Activated CD4-positive, CD25-positive, alpha-beta regulatory T cell (primary cell): Measurements from ENCODE around the gene MUC20.
"Not testable (repeated sequence)": the region's sequence is repeated elsewhere in the genome, so short reads cannot be mapped to it uniquely, and the experiment has no call there.

Source experiments
- DNase-seq, 4 experiments: peaks; one replicate each; lab custom pipeline; 2025; lab: John Stamatoyannopoulos, UW

Gene MUC20

DNA sequence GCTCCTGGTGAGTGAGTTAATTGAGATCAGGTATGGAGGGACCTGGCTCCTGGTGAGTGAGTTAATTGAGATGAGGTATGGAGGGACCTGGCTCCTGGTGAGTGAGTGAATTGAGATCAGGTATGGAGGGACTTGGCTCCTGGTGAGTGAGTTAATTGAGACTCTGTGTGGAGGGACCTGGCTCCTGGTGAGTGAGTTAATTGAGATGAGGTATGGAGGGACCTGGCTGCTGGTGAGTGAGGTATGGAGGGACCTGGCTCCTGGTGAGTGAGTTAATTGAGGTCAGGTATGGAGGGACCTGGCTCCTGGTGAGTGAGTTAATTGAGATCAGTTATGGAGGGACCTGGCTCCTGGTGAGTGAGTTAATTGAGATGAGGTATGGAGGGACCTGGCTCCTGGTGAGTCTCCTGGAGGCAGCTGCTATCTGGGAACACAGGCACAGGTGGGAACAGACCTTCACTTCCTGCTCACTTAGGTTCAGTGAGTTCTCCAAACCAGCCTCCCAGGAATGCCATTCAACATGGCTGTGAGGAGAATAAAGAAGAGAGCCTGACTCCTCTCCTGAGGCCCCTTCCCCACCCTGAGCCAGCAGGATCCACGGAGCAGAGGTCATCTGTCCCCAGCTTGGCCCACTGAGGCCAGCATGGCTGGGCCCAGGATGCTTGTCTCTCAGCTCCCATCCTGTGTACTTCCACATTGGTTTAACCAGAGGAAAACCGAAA lies 9.5 kb upstream of the MUC20 start:
- not testable (repeated sequence) for DNase-seq

DNA sequence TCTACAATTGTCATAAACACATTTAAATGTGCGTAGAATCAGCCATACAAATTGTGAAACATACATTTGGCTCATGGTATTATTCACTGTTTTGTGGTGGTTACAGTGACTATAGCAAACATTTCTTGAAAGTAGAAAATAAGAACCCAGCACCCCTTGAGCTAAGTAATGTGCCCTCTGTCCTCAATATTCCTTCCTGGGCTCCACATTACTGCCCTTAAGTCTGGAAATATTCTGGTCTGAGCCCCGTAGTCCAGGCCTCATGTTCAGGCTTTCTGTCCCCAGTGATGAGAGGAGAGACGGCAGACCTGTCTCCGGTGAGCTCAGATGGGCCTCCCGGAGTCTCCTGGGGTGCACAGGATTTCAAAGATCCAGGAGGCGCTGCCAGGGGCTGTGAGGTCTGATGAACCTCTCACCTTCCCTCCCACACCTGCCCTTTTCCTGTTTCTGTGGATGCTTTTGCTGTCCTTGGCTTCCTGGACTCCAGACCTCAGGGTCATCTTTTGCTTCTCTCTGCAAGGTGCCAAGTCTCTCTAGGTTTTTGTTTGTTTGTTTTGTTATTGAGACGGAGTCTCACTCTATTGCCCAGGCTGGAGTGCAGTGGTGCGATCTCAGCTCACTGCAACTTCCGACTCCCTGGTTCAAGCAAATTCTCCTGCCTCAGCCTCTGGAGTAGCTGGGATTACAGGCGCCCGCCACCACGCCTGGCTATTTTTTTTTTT lies 8.8 kb upstream of the MUC20 start:
- DNase-seq = no peak

DNA sequence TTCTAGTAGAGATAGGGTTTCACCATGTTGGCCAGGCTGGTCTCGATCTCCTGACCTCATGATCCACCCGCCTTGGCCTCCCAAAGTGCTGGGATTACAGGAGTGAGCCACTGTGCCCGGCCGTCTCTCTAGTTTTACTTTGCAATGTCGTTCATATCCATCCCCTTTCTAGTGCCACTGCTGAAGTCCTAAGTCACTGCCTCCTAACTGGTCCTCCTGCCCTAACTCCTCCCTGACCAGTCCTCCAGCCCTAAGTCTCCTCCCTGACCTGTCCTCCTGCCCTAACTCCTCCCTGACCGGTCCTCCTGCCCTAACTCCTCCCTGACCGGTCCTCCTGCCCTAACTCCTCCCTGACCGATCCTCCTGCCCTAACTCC lies 8.3 kb upstream of the MUC20 start:
- DNase-seq = not testable (repeated sequence)

DNA sequence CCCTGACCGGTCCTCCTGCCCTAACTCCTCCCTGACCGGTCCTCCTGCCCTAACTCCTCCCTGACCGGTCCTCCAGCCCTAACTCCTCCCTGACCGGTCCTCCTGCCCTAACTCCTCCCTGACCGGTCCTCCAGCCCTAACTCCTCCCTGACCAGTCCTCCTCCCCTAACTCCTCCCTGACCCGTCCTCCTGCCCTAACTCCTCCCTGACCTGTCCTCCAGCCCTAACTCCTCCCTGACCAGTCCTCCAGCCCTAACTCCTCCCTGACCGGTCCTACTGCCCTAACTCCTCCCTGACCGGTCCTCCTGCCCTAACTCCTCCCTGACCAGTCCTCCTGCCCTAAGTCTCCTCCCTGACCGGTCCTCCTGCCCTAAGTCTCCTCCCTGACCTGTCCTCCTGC lies 7.6 kb upstream of the MUC20 start:
- DNase-seq = not testable (repeated sequence)

DNA sequence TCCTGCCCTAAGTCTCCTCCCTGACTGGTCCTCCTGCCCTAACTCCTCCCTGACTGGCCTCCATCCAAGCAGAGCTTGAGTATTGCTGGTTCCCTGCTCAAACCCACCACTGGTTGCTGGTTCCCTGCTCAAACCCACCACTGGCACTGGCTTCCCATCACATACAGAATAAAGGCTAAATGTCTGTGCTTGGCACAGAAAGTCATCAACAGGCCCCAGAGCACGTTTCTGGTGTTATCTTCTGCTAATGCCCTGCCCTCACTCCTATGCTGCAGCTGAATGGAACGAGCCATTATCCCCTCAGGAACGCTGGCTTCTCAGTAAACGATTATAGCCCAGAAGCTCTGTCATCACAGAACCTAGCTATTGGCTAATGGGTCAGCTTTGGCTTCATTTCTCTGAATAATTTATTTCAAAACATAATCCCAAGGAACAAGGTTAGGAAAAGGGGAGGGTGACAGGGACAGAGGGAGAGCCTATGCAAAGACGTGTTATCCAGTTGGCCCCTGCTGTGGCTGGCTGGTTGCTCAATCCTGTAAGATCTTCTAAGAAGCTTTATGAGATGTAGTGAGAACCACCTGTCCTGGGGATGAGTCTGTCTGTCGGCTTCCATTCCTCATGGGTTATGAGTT lies 6.3 kb upstream of the MUC20 start:
- DNase-seq = no peak

DNA sequence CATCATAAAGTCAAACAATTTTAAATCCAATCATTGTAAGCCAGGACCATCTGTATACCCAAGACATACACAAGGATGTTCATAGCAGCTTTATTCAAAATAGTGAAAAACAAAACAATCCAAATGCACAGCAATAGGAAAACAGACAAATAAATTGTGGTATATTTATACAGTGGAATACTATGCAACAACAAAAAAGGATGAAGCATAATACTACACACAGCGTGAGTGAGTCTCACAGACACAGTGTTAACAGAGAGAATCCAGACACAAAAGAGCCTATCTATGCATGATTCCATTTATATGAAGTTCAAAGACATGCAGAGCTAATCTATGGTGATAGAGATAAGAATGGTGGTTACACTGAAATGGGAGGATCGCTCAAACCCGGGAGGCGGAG lies 5.6 kb upstream of the MUC20 start:
- DNase-seq = no peak

DNA sequence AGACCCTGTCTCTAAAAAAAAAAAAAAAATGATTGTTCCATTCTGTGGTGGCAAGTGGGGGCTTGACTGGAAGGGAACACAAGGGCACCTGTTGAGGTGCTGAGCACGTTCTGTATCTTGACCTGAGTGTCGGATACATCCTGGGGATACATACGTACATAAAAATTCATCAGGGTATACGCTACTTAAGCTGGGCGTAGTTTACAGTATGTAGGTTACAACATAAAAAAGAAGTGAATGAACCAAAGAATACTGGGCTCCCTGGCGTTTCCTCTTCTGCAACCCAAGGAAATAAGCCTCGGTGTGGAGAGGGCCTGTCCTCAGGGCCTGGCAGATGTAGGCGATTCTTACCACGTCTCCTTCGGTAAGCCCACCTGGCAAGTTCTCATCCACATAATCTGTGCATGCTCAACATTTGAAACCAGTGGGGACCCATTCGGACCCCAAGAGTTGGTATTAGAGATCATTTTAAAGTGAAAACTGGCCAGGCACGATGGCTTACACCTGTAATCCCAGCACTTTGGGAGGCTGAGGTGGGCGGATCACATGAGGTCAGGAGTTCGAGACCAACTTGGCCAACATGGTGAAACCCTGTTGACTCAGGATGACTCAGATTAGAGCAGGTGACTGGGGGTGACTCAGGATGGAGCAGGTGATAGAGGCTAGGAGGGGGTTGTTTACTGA lies 5.1 kb upstream of the MUC20 start:
- DNase-seq = no peak

DNA sequence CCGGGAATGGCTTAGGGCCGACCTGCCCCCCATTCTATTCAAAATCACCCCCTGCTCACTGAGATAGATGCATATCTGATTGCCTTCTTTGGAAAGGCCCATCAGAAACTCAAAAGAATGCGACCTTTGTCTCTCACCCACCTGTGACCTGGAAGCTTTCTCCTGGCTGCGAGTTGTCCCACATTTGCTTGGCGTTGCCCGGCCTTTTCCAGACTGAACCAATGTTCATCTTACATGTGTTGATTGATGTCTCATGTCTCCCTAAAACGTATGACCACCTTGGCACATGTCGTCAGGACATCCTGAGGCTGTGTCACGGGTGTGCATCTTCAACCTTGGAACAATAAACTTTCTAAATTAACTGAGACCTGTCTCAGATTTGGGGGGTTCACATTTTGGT lies 3.4 kb upstream of the MUC20 start:
- DNase-seq = no peak

DNA sequence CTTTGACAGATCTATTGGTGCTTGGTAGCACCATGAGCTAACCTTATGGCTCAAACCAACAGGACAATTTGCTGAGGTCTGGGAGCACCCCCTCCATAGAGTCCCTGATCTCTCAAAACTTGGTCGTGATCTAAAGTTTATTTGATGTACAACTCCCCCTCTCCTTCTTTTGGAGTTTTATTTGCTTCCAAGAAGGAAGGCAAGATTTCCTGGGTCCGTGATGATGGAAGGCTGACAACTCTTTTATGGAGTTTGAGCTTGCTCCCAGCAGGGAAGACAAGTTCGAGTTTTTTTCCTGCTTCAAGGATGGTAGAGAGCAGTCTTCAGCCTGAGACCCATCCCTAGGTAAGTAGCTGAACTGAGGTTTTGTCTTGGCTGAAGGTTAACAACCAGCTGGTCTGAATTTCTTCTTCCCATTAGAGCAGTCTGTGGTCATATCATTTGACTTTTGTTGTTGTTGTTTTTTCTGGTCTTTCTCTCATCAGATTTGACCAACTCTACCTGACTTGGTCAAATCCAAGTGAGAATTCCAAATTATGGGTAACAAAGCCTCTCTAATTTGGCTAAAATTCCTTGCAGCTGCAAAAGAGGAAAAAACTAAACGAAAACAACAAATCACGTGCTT lies 2.8 kb upstream of the MUC20 start:
- no peak for DNase-seq

DNA sequence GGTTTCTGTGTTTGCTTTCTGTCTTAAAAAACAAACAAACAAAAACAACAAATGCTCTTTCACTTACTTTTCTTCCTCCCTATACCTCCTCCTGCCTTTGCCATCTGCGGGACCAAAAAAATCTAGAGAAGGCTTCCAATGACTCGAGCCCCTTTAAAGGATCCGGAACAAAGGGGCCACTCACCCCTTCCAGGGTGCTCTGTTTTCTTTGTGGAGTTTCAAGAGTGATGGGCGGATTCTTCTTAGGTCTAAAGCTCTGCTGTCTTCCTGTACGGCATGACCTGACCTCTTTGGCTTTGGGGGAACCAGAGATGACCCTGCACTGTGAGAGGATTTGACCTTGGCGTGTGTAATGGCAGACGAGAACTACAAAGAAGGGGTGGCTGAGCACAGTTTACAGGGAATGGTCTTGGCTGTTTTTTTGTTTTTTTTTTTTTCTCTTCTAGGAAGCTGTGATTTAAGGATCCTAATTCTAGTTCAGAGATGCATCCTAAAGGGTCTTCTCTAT lies 2.2 kb upstream of the MUC20 start:
- DNase-seq = no peak

DNA sequence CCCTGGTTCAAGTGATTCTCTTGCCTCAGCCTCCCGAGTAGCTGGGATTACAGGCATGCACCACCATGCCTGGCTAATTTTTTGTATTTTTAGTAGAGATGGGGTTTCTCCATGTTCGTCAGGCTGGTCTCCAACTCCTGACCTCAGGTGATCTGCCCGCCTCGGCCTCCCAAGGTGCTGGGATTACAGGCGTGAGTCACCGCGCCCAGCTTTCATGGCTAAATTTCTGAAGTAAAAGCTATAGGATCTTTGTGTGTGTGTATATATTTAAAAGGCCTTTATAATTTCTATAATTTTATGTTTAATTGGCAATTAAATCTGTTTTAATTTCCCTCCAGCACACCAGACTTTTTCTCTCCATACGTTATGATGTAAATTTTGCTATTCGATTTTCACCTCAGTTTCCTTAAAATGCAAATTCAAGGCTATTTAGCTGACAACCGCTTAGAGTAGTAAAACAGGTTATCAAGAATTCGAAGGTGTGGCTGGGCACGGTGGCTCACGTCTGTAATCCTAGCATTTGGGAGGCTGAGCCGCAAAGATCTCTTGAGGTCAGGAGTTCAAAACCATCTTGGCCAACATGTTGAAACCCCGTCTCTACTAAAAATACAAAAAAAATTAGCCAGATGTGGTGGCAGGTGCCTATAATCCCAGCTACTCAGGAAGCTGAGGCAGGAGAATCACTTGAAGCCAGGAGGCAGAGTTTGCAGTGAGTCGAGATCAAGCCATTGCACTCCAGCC lies 1.1 kb upstream of the MUC20 start:
- DNase-seq = not testable (repeated sequence)

DNA sequence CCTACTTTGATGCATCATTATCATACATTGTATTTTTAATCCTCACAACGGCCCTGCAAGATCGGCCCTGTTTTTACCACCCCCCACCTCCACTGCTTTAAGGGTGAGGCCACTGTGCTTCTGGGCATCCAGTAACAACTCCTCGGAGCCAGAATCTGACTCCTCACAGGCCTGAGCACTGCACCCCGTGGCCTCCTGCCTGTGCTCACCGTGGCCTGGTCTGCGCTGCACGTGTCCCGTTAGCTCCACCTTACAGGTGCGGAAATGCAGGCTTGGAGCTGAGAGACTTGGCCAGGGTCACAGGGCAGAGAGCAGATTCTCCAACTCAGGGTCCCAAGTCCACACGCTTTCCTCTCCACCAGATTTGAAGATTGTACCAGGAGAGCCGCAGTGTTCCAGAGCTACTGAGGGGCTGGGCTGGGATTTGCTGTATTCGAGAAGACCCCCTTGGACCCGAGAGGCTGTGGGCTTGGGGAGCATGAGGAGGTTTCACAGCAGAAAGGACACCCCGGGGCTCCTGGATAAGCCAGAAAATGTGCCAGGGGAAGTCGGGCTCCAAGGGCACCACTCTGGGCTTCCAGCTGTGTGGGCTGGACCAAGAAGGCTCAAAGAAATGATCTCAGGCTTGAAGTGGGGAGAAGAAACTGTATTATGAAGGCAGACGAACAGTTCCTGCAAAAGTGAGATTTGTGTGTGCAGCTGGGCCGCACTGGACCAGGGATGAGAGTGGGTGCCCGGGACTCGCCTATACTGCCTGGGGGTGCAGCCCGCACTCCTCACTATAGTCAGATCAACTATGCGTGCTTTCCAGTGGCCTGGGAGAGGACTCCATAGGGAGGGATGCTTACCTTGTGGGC lies 1.6 kb downstream of the MUC20 start:
- not testable (repeated sequence) for DNase-seq

DNA sequence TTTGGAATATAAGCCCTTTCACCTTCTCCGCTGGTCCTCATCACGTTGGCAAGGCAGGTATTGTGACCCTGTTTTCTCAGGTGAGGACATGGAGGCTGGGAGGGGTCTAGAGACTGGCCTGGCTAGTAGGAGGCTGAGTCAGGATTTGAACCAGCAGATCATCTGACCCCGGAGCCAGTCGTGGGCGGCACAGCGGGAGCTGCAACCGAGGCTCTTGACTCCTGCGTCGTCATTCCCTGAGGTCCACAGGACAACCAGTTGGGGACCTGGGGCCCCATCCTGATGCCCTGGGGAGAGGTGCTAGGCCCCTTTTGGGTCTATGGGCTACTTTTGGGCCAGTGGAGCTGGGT lies 2.2 kb downstream of the MUC20 start:
- DNase-seq = not testable (repeated sequence)

DNA sequence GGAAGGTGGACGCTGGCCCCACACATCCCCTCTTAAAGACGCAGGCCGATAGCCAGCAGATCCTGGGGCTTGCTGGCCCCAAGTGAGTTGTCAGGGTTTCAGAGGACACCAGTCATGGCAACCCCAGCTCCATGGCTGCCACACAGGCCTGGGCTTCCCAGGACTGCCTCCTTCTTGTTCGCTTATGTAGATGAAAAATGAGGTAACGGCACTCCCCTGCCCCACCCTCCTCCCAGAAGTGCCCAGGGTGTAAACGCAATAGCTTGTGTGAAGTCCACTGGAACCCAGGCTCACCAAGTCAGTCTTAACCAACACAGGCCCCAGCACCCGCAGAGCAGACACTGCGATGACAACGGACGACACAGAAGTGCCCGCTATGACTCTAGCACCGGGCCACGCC lies 3.6 kb downstream of the MUC20 start:
- DNase-seq = not testable (repeated sequence)

DNA sequence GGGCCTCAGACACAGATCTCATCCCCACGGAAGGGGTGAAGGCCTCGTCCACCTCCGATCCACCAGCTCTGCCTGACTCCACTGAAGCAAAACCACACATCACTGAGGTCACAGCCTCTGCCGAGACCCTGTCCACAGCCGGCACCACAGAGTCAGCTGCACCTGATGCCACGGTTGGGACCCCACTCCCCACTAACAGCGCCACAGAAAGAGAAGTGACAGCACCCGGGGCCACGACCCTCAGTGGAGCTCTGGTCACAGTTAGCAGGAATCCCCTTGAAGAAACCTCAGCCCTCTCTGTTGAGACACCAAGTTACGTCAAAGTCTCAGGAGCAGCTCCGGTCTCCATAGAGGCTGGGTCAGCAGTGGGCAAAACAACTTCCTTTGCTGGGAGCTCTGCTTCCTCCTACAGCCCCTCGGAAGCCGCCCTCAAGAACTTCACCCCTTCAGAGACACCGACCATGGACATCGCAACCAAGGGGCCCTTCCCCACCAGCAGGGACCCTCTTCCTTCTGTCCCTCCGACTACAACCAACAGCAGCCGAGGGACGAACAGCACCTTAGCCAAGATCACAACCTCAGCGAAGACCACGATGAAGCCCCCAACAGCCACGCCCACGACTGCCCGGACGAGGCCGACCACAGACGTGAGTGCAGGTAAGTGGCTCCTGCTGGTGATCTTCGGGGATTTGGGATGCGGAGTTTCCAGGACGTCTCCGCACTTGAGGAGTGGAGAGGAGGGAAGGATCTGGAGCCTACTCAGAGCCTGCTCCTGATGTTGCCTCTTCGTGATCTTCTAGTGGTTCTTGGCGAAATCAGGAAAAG lies 5.3 kb downstream of the MUC20 start:
- DNase-seq = not testable (repeated sequence)

DNA sequence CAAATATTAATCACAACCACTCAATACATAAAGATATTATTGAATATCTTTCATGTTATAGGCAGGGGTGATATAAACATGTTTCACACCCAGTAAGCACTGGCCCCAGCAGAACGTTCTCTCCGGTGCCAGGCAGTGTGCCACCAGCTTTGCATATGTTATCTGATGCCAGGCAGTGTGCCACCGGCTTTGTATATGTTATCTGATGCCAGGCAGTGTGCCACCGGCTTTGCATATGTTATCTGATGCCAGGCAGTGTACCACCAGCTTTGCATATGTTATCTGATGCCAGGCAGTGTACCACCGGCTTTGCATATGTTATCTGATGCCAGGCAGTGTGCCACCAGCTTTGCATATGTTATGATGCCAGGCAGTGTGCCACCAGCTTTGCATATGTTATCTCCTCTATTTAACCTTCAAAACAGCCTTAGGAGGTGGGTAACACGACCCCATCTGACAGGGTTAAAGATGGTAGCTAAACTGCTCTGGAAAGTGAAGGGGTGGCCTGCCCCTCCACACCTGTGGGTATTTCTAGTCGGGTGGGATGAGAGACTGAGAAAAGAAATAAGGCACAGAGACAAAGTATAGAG lies 6.9 kb downstream of the MUC20 start:
- no peak for DNase-seq

DNA sequence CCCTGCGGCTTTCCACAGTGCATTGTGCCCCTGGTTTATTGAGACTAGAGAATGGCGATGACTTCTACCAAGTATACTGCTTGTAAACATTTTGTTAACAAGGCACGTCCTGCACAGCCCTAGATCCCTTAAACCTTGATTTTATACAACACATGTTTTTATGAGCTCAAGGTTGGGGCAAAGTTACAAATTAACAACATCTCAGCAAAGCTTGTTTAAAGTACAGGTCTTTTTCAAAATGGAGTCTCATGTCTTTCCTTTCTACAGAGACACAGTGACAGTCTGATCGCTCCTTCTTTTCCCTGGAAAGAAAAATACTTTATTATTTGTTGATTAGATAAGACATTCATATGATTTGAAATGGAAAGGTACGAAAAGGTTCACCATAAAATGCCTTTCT lies 8.0 kb downstream of the MUC20 start:
- DNase-seq = not testable (repeated sequence)

DNA sequence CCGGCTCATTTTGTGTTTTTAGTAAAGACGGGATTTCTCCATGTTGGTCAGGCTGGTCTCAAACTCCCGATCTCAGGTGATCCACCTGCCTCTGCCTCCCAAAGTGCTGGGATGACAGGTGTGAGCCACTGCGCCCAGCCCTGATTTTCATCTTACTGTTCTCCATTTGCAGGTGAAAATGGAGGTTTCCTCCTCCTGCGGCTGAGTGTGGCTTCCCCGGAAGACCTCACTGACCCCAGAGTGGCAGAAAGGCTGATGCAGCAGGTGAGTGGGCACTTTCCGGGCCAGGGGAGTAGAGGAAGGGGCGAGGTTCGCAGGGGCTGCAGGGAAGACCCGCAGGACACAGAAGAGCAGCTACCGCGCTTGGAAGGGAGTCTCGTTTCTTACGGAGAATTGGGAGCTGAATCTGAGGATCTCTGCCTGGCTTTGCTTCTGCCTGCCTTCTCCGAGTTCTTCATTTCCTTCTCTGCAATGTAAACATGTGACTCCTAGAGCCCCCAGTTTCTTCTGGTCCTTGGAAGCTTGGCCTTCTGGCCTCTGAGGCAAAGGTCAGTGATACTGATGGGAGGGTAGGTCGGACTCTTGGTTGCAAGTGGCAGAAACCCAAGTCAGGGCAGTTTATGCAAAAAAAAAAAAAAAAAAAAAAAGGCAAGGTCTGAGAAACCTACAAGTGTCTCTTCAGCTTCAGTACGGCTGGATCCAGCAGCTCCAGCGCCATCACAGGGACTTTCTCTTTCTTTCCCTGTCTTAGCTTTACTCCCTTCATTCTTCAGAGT lies 8.9 kb downstream of the MUC20 start:
- DNase-seq = no peak
